HPDE6-E6E7 (cell line): ENCODE results near the gene ARL6.
"Not testable (repeated sequence)": the region's sequence is repeated elsewhere in the genome, so short reads cannot be mapped to it uniquely, and the experiment has no call there.

Experiments
- DNase-seq: peaks from one replicate; pipeline ENCODE4 v3.0.0; 2011; ENCODE audit warnings: missing footprints; ENCODE audit errors: extremely low spot score

The ARL6 gene

DNA sequence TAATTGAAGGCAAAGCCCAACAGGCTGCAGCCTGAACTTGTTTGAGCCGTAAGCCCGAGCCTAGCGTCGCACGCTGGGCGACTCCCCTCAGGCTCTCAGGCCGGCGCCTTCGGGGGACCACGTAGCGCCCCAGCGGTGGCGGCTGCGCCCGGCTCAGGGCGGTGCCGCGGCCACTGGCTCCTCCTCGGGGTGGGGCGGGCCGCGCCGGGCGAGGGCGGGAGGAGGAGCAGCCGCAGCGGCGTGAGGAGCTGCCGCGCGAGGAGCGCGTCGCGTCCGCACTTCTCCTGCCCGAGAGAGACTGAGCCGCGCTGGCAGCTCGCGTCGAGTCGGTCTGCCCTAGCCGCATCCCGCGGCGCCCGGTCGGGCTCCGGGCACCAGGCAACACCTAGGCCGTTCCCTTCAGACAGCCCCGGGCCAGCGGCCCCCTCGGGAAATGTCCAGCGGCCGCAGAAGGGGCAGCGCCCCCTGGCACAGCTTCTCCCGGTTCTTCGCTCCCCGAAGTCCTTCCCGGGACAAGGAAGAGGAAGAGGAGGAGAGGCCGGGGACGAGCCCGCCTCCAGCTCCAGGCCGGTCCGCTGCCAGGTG lies 57.3 kb downstream of the ARL6 start, which contains the start of gene CRYBG3:
TSS of gene CRYBG3 (plus strand) at position 238 of the 585 bp plus-strand sequence. CDS start at position 434, 196 bp downstream.
- DNase-seq, result peak; percentile 87

DNA sequence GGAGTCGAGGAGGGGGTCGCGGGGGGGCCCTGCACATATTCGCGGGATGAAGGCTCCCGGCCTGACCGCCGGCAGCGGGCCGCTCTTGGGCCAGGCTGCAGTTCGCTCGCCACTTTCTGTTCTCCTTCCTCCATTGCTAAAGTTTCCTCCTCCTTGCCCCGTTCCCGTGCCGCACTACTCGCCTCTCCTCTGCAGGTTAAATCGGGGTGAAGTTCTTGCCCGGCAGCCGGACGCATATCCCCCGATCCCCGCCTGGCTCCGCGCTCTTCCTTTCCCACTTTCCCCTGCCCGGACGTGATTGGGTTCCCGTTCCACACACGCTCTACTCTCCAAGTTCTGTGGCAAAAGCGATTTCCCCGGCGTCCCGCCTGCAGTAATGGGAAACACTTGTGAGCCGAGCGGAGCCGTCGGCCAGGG lies 57.8 kb downstream of the ARL6 start:
- peak; percentile 23 for DNase-seq

DNA sequence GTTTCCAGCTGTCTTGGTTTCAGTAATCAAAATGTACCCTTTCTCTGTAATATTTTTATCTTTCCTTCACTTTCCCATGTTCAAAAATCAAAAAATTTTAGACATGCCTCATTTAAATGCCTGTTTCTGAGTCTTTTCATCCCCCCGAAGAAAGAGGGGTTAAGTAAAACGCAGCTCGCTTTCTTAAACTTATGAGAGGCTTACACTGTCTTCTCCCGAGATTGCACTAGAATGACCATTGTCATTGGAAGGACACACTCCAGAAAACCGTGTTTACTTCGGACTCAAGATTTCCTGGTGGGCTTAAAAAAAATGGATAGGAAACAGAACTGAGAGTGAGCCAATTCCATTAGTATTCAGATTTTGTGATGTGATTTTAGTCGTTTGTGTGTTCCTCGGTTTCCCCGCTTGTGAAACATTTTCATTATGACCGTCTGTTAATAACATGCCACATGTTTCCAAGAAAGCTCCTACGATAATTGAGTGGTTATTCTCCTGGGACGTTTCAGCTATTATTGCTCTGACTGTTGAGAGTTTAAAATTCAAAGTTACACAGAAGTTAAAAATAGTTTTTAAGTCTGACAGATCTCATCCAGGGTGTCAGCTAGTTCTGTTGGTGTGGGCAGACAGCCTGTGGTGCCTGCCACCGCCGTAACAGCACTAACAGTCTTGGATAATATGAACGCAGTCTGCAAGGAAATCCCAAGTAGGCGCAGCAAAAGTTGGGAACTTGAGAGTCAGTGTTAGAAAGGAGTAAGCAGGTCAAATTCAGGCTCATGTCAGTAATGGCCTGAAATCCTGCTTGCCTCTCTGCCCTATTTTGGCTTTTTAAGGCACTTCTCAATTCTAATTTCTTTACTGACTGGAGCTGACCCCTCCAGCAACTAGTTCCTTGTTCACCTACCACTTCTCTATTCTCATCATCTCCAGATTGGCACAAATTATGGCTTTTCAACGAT lies 58.8 kb downstream of the ARL6 start:
- no peak for DNase-seq

DNA sequence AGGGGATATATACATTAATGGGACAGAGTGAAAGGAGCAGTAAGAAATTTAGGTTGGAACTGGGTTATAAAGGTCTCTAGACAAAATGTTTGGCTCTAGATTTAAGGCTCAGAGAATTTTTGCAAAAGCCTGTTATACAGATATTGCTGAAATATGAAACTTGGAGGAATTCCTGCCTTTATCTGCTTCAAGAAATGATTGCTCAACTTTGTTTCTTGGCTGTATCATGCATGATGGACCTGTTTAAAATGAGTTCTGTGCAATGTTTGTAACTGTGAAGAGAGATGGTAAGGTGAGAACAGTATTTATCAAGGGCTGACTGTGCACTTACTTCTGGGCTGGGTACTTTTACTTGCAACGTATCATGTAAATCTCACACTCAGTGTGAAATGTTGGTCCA lies 60.5 kb downstream of the ARL6 start:
- DNase-seq, result no peak

DNA sequence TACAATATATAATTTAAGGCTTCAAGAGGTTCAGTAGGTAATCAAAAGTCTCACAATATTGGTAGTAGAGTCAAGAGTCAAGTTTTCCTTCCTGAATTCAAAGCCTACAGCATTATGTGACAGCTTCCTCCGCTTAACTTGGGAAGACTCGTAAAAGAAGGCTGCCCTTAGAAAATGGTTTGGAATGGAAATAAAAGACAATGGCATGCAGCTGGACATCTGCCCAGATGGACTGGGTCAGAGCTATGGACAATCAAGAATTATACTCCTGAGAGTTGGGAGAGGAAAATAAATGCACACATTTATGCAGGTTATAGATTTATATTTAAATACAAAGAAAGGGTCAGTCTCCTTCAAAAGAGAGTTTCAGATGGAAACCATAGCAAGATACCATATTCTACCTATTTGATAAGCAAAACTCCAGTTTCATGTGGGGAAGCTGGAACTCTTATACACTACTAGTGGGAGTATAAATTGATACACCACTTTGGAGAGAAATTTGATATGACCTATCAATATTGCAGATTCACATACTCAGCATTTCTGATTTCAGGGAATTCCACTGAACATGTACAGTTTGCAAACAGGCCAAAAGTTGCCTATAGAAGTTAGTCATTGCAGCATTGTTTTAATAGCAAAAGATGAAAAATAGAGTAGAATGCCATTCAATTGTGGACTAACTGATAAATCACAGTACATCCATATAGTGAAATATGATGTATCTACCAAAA lies 63.3 kb downstream of the ARL6 start:
- DNase-seq, result no peak

DNA sequence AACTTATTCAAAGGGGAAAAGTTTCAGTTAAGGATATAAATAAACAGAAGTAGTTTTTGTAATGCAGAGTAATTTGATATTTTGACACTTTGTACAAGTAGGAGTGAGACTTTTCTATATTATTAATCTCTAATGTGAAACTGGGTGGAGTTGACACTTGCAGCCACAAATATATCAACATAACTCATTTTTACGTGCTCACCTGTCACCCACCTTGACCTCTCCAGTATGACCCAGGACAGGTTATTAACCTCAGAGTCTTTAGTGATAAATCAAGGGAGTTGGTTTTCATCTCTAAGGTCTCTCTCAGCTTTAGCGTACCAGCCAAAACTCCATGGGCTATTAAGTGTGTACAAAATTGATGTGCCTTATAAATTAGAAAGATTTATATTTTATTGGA lies 64.6 kb downstream of the ARL6 start:
- DNase-seq, result no peak

DNA sequence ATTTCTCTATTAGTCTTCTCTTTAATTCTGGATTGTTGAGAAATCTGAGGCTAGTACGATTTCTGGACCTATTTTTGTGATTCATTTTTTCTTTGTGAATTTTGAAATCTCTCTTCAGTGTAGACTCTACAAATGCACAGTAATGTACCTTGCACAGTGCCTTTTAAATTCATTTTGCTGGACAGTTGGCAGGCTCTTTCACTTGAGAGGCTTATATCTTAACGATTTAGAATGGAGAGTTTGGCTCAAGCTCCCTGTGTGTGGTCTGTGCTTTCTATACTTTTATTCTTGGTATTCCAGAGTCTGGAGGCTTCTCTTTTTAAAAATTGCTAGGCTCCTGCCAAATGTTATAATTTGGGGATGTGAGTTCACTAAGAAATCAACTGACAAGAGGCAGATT lies 66.1 kb downstream of the ARL6 start:
- DNase-seq, result no peak

DNA sequence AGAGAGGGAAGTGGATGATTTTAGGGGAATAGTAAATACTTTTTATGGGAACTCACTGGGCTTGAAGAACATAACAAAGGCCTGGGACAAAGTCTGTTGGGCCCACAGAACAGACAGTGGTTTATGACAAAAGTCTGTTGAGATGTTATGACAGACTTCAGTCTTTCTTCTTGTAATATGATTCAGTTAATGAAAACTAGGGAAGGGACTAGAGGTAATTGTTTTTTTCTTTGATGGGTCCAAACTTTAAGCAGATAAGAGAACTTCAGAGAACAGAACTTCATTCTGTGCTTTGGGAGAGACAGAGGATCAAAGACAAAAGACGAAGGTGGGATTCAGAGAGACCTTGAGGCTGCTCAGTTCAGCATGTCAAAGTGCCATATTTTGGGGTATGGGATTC lies 66.6 kb downstream of the ARL6 start:
- no peak for DNase-seq

DNA sequence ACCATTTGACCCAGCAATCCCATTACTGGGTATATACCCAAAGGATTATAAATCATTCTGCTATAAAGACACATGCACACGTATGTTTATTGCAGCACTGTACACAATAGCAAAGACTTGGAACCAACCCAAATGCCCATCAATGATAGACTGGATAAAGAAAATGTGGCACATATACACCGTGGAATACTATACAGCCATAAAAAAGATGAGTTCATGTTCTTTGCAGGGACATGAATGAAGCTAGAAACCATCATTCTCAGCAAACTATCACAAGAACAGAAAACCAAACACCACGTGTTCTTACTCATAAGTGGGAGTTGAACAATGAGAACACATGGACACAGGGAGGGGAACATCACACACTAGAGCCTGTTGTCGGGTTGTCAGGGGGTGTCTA lies 68.6 kb downstream of the ARL6 start:
- not testable (repeated sequence) for DNase-seq

DNA sequence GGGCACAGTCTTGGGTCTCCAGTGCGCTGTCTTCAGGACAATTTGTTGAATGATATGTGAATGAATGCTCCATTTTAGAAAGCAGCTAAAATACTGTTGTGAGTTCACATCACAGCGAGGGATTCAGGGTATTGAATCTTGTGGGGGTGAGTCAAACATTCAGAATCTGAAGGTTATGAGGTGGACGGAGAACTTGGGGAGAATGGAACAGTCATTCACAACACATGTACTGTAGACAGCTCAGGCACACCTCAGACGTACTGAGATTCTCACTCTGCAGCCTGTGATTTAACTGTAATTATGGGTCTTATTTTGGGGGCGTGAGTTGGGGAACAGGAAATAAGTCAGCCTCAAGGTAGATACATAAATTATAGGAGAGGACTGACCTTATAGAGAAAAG lies 71.2 kb downstream of the ARL6 start:
- no peak for DNase-seq

DNA sequence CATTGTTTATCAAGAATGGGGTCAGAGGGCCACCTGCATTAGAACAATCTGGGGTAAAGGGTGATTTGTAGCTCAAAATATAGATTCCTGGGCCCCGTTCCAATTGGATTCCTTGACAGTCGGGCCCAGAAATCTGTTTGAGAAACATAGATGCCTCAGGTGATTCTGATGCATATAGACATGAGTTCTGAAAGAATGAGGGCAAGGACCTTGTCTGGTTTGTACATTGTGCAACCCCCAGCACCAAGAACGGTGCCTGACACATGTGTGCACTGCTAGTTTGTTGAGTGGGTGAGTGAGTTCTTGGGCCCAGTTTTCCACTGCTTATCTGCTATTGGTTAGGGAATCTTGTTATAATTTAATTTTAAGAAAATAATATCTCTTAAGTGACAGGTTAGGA lies 73.8 kb downstream of the ARL6 start:
- no peak for DNase-seq

DNA sequence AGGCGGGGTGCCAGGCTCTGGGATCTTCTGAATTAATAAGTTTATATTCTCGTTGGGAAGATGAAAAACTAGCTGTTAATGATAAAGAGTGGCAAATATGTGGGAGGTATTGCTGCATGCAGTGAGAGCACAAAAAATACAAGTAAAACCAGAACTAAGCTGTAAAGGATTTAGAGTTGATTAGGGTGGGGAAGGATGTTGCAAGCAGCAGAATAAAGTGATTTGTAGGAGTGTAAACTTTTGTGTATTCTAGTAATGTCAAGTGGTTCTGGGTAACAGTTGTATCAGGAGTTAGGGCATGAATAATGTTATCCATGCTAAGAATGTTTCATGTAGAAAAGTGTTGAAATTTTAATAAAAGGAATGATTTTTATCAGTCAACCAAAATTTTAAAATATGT lies 75.4 kb downstream of the ARL6 start:
- no peak for DNase-seq

DNA sequence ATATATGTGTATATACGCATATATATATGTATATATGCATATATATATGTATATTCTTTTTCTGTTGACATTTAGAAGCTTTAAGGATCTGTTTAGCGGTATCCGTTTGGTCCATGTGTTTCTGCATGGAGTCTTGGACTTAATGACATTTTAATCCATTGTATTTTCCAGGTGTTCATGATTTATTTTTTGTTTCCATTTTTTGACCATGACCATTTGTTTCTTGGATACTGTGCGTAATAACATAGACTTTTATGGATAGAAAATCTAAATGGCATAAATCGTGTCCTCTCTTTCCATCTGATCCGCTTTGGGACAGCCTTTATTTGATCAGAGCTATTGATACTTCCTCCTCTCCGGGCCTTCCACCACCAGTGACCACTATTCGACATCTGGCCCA lies 76.7 kb downstream of the ARL6 start:
- DNase-seq, result no peak

DNA sequence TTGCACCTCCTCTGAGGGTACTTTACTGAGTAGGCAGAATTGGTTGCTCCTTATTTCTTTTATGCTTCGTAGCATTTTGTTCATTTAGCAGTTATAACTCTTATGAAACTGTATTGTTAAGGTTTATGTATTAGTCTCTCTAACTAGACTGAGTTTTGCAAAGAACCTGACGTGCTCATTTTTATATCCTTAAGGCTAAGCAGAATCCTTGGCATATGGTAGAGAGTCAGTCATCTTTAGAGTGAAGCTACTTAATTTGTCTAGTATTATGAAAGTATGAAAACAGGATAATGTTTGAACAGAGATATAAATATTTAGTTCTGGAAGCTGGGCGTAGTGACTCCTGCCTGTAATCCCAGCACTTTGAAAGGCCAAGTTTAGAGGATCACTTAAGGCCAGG lies 77.4 kb downstream of the ARL6 start:
- DNase-seq, result no peak

DNA sequence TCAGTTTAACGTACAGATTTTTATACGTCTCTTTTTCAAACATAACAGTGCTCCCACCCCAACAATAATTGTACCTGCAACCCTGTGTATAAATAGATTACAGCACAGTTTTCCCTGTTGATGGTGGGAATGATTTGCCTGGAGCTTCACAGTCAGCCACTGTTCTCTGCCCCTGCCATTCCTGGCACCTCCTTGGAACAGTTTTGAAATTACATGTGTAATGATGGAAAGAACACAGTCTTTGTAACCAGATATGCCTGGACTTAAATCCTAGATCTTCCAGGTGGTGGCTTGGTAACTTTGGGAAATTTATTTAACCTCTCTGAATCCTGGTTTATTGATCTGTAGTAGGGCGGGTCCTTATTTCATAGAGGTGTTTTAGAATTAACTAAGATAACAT lies 84.2 kb downstream of the ARL6 start:
- no peak for DNase-seq
